HepG2 (cell line): ENCODE data around the gene TCAF1. TPM values are rescaled to one million over a fixed set of nuclear protein-coding genes. Genes with fewer than 3 reads are reported as not detected.
A peak's percentile ranks its signal among the peaks of the same experiment; 100 is the strongest.

Experiments used
- FOXJ3 ChIP-seq: sonication (generic); formaldehyde crosslinking; IDR thresholded peaks from 2 replicates; pipeline ENCODE4 v1.4.0; 2020; ENCODE audit warnings: missing genetic modification reagents, mild to moderate bottlenecking, borderline replicate concordance
- FOXP1 ChIP-seq, 2 experiments: fragments of 450-650 bp in 1 of 2; IDR thresholded peaks; 2 replicates each; pipeline ENCODE4 v1.6.1; 2017 to 2018; ENCODE audit warnings: antibody characterized with exemption in 1 of 2
- GZF1 ChIP-seq: sonication (generic); formaldehyde crosslinking; IDR thresholded peaks from 2 replicates; pipeline ENCODE4 v1.5.1; 2020; ENCODE audit warnings: mild to moderate bottlenecking, missing genetic modification reagents
- KDM3A ChIP-seq: IDR thresholded peaks from 2 replicates; pipeline ENCODE4 v1.6.1; 2018; ENCODE audit warnings: low read depth, missing compliant biosample characterization
- PPARG ChIP-seq: conservative IDR thresholded peaks from 2 replicates; pipeline ENCODE4 v1.6.1; 2016; ENCODE audit warnings: missing biosample characterization, missing genetic modification reagents
- SATB2 ChIP-seq: sonication (generic); formaldehyde crosslinking; IDR thresholded peaks from 2 replicates; pipeline ENCODE4 v1.5.0; 2020; ENCODE audit warnings: missing genetic modification reagents
- SIX1 ChIP-seq: sonication (generic); formaldehyde crosslinking; IDR thresholded peaks from 2 replicates; pipeline ENCODE4 v1.4.0; 2020; ENCODE audit warnings: missing genetic modification reagents, borderline replicate concordance
- SUZ12 ChIP-seq: fragments of 150-350 bp; IDR thresholded peaks from 2 replicates; pipeline ENCODE4 v1.6.1; 2014; ENCODE audit warnings: low read depth, low read length
- ZBTB49 ChIP-seq: sonication (generic); formaldehyde crosslinking; IDR thresholded peaks from 2 replicates; pipeline ENCODE4 v1.4.0; 2020; ENCODE audit warnings: missing genetic modification reagents, borderline replicate concordance
- ZGPAT ChIP-seq: IDR thresholded peaks from 2 replicates; pipeline ENCODE4 v1.6.1; 2016; ENCODE audit warnings: mild to moderate bottlenecking
- ZNF24 ChIP-seq: fragments of 450-650 bp; IDR thresholded peaks from 2 replicates; pipeline ENCODE4 v1.6.1; 2017; ENCODE audit warnings: antibody characterized with exemption, mild to moderate bottlenecking
- ZNF260 ChIP-seq: sonication (generic); formaldehyde crosslinking; IDR thresholded peaks from 2 replicates; pipeline ENCODE4 v1.4.0; 2020; ENCODE audit warnings: missing genetic modification reagents, low read depth, mild to moderate bottlenecking, borderline replicate concordance
- polyA plus RNA-seq, 8 experiments: library from polyadenylated mRNA; depleted of rRNA in 3 of 8; stranded (reverse) in 7 of 8; unstranded in 1 of 8; fragments of >200 nt; fragmentation: Illumina TruSeq in 4 of 8; extraction: Trizol in 4 of 8; gene quantifications; 2 replicates each; pipeline versions ENCODE4 v1.2.1 to v1.2.3, GENCODE V29; 2011 to 2016; ENCODE audit warnings: low read depth in 4 of 8, missing spikeins in 1 of 8, mixed read lengths in 1 of 8; ENCODE audit not compliant: insufficient read depth in 1 of 8
- total RNA-seq, 5 experiments: library from RNA; depleted of rRNA; stranded (reverse); fragments of >200 nt; fragmentation: Illumina TruSeq; extraction: Trizol; gene quantifications; 2 replicates each; pipeline ENCODE4 v1.2.3, GENCODE V29; 2016; ENCODE audit warnings: low read depth in 1 of 5
- TF ChIP-seq, protein P1 (sequence below): sonication (generic); IDR thresholded peaks from 2 replicates; pipeline ENCODE4 v1.6.1; 2016; ENCODE audit warnings: low read depth, borderline replicate concordance
- TF ChIP-seq, protein P2 (sequence below): sonication (generic); formaldehyde crosslinking; IDR thresholded peaks from 2 replicates; pipeline ENCODE4 v1.5.0; 2020; ENCODE audit warnings: mild to moderate bottlenecking, missing genetic modification reagents, borderline replicate concordance
- TF ChIP-seq, protein P3 (sequence below): sonication (generic); formaldehyde crosslinking; IDR thresholded peaks from 2 replicates; pipeline ENCODE4 v1.8.0; 2022; ENCODE audit warnings: mild to moderate bottlenecking, missing genetic modification reagents; ENCODE audit not compliant: insufficient replicate concordance

The TCAF1 gene
- total and polyA plus RNA-seq, 2 of the 13 experiments (the other 11 are each of a cell fraction or from before 2014, with no cell fraction given), result 36.2 to 101 TPM

DNA sequence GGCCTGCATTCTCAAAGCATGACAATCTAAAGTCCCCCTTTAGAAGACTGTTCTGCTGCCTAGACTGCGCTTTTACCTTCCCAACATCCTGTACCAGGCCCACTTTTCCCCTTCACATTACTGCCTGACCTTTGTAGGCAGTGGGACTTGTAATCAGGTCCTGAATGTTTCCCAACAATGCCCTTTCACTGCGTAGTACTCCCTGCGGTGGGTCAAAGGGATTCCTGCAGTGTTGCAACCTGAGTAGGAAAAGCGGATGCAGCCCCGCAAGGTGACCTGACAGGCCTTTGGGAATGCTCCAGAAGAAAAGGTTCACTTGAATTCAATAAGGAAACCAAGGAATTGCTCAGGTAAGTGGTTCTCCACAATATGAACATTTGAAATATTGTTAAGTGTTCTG is 4.9 kb upstream of the TCAF1 start (continued):
- peak; percentile 99 for TF ChIP-seq ZNF260 (CRISPR knock-in tag)
- TF ChIP-seq, protein P1, sequence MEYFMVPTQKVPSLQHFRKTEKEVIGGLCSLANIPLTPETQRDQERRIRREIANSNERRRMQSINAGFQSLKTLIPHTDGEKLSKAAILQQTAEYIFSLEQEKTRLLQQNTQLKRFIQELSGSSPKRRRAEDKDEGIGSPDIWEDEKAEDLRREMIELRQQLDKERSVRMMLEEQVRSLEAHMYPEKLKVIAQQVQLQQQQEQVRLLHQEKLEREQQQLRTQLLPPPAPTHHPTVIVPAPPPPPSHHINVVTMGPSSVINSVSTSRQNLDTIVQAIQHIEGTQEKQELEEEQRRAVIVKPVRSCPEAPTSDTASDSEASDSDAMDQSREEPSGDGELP, result no peak
- TF ChIP-seq ZNF24, result peak; percentile 55; the same call in 1 of the 2 replicates
- TF ChIP-seq FOXJ3, result peak; percentile 83; the same call in 1 of the 2 replicates
- TF ChIP-seq GZF1 (CRISPR knock-in tag), result no peak; the same call in 1 of the 2 replicates
- no peak for TF ChIP-seq FOXP1 (IDR thresholded peaks at IDR 0.05)
- TF ChIP-seq FOXP1 (CRISPR knock-in tag; IDR thresholded peaks at IDR 0.05), result peak; percentile 77
- TF ChIP-seq ZGPAT (CRISPR knock-in tag), result peak; percentile 85
- TF ChIP-seq SUZ12, result no peak
- no peak for TF ChIP-seq SATB2 (CRISPR knock-in tag)
- peak; percentile 99 for TF ChIP-seq PPARG (CRISPR knock-in tag)
- TF ChIP-seq, protein P2, sequence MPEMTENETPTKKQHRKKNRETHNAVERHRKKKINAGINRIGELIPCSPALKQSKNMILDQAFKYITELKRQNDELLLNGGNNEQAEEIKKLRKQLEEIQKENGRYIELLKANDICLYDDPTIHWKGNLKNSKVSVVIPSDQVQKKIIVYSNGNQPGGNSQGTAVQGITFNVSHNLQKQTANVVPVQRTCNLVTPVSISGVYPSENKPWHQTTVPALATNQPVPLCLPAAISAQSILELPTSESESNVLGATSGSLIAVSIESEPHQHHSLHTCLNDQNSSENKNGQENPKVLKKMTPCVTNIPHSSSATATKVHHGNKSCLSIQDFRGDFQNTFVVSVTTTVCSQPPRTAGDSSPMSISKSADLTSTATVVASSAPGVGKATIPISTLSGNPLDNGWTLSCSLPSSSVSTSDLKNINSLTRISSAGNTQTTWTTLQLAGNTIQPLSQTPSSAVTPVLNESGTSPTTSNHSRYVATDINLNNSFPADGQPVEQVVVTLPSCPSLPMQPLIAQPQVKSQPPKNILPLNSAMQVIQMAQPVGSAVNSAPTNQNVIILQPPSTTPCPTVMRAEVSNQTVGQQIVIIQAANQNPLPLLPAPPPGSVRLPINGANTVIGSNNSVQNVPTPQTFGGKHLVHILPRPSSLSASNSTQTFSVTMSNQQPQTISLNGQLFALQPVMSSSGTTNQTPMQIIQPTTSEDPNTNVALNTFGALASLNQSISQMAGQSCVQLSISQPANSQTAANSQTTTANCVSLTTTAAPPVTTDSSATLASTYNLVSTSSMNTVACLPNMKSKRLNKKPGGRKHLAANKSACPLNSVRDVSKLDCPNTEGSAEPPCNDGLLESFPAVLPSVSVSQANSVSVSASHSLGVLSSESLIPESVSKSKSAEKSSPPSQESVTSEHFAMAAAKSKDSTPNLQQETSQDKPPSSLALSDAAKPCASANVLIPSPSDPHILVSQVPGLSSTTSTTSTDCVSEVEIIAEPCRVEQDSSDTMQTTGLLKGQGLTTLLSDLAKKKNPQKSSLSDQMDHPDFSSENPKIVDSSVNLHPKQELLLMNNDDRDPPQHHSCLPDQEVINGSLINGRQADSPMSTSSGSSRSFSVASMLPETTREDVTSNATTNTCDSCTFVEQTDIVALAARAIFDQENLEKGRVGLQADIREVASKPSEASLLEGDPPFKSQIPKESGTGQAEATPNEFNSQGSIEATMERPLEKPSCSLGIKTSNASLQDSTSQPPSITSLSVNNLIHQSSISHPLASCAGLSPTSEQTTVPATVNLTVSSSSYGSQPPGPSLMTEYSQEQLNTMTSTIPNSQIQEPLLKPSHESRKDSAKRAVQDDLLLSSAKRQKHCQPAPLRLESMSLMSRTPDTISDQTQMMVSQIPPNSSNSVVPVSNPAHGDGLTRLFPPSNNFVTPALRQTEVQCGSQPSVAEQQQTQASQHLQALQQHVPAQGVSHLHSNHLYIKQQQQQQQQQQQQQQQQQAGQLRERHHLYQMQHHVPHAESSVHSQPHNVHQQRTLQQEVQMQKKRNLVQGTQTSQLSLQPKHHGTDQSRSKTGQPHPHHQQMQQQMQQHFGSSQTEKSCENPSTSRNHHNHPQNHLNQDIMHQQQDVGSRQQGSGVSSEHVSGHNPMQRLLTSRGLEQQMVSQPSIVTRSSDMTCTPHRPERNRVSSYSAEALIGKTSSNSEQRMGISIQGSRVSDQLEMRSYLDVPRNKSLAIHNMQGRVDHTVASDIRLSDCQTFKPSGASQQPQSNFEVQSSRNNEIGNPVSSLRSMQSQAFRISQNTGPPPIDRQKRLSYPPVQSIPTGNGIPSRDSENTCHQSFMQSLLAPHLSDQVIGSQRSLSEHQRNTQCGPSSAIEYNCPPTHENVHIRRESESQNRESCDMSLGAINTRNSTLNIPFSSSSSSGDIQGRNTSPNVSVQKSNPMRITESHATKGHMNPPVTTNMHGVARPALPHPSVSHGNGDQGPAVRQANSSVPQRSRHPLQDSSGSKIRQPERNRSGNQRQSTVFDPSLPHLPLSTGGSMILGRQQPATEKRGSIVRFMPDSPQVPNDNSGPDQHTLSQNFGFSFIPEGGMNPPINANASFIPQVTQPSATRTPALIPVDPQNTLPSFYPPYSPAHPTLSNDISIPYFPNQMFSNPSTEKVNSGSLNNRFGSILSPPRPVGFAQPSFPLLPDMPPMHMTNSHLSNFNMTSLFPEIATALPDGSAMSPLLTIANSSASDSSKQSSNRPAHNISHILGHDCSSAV (CRISPR knock-in tag), result no peak
- TF ChIP-seq KDM3A (CRISPR knock-in tag), result peak; percentile 81; the same call in 1 of the 2 replicates
- TF ChIP-seq, protein P3, sequence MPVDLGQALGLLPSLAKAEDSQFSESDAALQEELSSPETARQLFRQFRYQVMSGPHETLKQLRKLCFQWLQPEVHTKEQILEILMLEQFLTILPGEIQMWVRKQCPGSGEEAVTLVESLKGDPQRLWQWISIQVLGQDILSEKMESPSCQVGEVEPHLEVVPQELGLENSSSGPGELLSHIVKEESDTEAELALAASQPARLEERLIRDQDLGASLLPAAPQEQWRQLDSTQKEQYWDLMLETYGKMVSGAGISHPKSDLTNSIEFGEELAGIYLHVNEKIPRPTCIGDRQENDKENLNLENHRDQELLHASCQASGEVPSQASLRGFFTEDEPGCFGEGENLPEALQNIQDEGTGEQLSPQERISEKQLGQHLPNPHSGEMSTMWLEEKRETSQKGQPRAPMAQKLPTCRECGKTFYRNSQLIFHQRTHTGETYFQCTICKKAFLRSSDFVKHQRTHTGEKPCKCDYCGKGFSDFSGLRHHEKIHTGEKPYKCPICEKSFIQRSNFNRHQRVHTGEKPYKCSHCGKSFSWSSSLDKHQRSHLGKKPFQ (CRISPR knock-in tag), result no peak
- TF ChIP-seq SIX1 (CRISPR knock-in tag), result peak; percentile 70; the same call in 1 of the 2 replicates
- TF ChIP-seq ZBTB49 (CRISPR knock-in tag), result no peak
